ENCODE measurements around the gene UBE3A. TPM values are rescaled to one million over a fixed set of nuclear protein-coding genes. Genes with fewer than 3 reads are reported as not detected.
"Not testable (repeated sequence)": the region's sequence is repeated elsewhere in the genome, so short reads cannot be mapped to it uniquely, and the experiment has no call there.

The UBE3A gene
- 10 to 100 TPM; 11.0 to 26.1 (median 18.7) TPM for polyA plus RNA-seq

DNA sequence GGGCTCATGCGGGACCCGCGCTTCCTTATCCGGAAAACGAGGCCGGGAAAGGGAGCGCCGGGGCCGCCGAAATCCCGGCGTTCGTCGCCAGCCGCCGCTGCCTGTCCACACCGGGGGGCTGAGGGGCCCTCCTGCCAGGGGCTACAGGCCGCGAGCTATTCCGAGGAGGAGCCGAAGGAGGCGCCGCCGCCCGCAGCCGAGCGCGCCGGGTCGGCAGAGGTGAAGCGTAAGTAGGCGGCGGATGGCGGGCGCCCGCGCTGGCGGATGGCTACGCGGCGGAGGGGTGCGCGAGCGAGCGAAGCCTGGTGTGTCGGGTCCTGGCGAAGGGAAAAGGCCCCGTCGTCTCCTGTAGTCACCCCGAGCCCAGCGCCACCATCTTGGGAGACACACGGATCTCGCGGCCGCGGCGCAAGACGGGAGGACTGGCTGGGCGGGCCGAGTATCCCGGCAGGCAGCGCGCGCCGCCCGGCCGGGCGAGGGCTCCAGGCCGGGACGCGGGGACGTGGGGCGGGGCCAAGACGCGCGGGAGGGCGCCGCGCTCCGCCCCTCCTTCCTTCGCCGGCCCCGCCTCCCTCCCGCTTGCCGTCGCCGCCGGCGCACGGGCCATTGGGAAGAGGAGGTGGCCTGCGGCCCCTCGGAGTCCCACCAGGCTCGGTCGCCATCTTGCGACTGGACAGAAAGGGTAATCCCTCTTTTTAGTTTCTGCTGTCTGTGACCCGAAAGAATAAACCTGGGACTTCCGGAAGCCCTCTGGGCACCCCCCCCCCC is at the start of gene UBE3A:
Gene UBE3A, minus strand, starts transcription at position 424 of the 768 bp plus-strand sequence. CDS start 29,917 bp downstream, outside the sequence.
- 0% methylated on average over 69 to 97 of the region's 97 CpGs for WGBS, 3 donors
- peak within 1 kb of the TSS; percentile 98 for H3K27ac ChIP-seq (ENCODE audit: low read depth, low read length)

DNA sequence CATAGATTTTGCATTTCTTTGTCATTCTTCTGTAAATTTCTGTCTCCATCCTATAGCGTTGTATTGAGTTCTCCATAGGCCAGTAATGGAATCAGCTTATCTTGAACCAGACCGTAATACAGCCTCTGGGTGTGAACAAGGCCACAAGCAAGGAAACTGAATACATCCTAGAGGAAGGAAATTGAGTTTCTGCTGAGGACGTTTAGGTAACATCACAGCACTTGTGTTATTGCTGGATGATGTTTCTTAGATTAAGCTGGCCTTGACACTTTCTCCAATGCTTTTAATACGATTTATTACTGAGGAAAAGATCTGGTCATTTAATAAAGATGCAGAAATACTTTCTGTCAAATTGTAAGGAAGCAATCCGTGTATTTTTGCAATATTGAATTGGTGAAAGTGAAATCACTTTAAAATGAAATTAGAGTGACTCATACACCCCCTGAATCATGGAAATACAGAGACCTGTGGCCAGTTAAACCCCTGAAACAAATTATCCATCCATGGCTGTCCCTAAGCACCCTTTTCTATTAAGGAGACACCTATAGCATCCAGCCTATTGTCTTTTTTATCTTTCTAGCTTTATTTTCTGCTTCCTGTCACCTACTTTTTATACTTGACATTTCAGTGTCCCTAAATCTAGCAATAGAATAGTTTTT is 48.5 kb upstream of the UBE3A start:
- no peak overlapping the region for H3K27ac ChIP-seq (ENCODE audit: low read depth, low read length)
- 36 to 57% (median 39%) methylated on average over 5 of the region's 5 CpGs for WGBS, 3 donors

DNA sequence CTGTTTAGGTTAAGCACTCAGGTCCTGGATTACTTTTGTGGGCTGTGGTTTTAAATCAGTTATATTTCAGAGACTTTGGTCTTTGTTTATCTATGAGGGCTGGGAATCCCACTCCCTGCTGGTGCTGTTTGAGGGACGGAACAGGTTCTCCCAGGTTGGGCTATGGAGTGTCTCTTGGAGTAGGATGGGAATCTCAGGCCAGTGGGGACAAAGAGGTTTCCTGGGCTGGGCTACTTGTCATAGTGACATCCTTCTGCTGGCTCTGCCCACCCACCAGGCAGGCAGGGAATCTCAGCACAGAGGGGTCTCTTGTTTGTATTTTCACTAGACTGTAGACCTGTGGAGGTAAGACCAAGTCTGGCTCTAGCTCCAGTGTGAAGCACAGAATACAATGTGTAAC is 47.2 kb upstream of the UBE3A start:
- WGBS, 3 donors = 52 to 79% (median 64%) methylated on average over 1 of the region's 1 CpG
- no peak overlapping the region for H3K27ac ChIP-seq (ENCODE audit: low read depth, low read length)

DNA sequence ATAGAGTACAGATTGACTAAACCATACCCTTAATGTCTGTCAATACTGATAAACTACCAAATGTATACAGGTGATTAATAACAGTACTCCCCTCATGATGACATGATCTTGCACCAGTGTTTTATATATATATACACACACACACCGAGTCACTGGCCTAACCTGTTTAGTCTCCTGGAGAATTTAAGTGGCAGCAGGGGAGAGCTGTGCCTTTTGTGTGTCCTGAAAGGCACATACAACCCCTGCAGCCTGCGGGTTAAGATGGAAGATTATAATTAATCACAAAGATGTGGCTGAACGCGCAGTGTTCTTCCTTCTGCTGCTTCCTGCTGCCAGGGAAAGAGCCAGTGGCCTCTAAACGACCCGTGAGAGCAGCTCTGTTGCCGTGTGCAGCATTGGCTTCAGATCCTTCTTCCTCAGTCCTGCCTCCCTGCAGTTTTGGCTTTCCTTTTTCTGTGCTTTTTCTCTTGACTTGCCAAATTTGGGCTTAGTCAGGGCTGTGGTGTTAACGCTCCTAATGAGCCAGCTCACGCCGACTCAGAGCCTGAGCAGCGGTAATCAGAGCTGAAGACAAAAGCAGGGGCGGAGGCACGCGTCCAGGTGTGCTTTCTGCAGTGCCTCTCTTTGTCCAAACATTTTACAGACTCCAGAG is 42.5 kb upstream of the UBE3A start:
- 8 to 18% (median 14%) methylated on average over 14 of the region's 14 CpGs for WGBS, 3 donors
- H3K27ac ChIP-seq (ENCODE audit: low read depth, low read length) = no peak overlapping the region

DNA sequence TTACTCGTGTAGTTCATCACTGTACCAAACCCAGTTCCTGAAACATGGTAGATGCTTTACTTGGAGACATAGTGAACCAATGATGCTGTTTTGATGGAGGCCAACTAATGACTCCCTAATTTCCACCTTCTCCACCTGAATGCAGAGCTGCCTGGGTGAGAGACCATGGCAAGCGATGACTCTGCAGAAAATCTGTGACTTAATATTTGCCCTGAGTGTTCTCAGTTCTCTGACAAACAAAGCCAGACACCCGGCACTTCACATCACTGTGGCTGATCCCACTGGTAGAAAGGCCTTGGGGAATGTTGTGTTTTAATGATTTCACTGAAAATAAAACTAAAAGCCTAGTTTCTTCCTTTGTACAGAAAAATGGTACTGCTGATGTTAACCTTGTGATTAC is 39.5 kb upstream of the UBE3A start:
- H3K27ac ChIP-seq (ENCODE audit: low read depth, low read length) = no peak overlapping the region
- WGBS, 3 donors = 87 to 91% (median 90%) methylated on average over 3 of the region's 3 CpGs

DNA sequence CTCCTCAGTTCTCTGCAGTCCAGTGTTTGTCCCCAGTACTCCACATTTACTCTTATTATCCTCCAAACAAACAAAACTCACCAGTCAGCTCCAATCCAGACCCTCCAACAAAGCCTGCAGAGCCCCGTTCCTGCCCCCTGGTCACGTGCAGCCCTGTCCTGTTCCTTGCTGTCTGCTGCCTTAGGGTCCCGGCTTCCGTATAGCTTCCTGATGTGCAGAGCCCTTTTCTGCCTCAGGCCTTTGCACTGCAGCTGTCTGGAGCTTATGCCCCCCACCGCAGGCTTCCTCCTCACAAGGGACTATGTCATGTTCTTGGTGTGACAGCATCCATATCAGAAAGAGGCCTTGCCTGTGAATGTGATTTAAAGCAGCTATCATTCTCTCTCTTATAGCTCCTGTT is 39.0 kb upstream of the UBE3A start:
- H3K27ac ChIP-seq (ENCODE audit: low read depth, low read length) = no peak overlapping the region
- WGBS, 3 donors = 85 to 90% (median 90%) methylated on average over 5 of the region's 5 CpGs

DNA sequence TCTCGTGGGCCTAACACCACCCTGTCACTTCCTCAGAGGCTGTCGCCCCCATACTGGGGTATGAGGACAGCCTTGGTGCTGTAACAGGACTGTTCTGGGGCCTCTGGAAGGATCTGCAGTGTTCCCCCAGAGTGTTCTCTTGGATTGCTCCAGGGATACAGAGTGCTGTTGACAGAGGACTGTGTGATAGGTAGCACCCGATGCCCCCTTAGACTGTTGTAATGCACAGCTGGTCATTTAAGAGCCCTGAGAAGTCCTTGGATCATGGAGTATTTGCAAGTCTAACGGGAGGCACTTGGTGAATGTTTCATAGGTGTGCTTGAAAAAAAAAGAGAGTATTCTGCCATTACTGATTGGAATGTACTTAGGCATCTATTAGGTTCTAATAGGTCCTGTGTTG is 35.4 kb upstream of the UBE3A start:
- 76 to 88% (median 81%) methylated on average over 4 of the region's 4 CpGs for WGBS, 3 donors
- H3K27ac ChIP-seq (ENCODE audit: low read depth, low read length) = no peak overlapping the region

DNA sequence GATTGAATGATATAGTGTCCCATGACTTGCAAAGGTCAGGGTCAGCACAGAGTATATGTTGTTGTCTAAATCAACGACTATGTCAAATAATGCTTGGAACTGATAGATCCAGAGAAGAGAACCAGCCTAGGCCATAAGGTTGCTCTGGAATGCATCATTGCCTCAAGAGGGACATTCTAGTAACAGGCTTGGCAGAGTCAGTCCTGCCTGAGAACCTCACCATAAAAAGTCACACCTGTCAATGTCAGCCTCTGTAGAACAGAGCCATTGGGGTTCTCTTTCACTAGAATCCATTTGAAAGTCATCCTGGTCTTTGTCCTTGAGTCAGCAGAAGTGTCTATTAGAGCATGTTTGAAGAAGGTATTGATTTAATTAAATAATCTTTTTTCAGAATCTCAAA is 31.4 kb upstream of the UBE3A start:
- 46 to 79% (median 77%) methylated on average over 1 of the region's 1 CpG for WGBS, 3 donors

DNA sequence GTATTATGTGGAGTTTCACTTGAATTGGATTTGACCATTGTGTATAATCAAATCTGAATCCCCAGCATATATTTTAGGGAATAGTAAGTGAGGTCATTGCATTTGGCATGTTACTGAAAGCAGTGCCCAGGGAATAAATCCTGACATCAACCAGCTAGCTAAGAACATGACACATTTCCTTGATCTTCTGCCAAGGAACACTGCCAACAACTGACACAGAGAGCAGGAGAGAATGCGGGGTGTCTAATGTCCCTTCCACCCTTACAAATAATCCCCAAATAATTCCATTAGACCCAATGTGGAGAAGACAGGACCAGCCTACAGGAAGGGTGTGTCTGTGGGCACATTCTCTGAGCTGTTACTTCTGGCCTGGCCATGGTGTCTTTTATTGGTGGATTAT is 30.6 kb upstream of the UBE3A start:
- 18 to 48% (median 46%) methylated on average over 1 of the region's 1 CpG for WGBS, 3 donors
- no peak overlapping the region for H3K27ac ChIP-seq (ENCODE audit: low read depth, low read length)

More for the DNA sequence above, 31.4 kb upstream of the UBE3A start:
- H3K27ac ChIP-seq (ENCODE audit: low read depth, low read length) = no peak overlapping the region

DNA sequence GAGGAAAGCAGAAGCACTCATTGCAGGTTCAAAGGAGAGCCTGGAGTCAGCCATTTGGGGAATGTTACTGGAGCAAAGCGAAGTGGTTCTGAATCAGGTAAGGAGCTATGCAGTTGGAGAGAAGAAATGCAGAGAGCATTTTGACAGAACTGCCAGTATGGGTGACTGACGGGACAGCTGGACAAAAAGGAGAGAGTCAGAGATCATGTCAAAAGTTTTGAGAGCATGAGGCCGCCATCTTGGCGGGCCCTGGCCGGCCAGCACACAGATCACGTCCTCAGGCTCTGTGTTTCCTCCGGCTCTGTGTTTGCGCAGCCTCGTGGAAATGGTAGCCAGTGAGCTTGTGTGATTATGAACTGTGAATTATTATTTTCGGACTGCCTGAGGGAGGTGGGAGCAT is 29.8 kb upstream of the UBE3A start:
- H3K27ac ChIP-seq (ENCODE audit: low read depth, low read length) = no peak overlapping the region
- 94 to 96% (median 96%) methylated on average over 10 of the region's 10 CpGs for WGBS, 3 donors

DNA sequence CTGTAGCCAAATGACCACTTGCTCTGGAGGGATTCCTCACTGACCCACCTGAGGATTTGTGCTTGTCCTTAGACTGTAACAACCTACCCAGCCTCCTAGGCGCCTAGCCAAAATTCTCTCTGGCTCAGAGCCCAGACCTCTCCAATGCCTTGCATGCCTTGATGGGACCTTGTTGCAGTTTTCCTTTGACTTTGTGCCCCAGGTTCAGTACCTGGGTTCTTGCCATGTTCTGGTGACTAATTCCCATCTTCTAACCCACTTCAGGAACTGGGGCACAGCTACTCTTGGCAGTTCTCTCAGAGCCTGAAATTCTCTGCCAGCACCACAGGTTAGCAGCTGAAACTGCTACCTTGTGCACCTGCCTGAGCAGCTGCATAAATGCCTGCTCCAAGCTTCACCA is 27.0 kb upstream of the UBE3A start:
- H3K27ac ChIP-seq (ENCODE audit: low read depth, low read length) = no peak overlapping the region
- WGBS, 3 donors = 71 to 92% (median 73%) methylated on average over 1 of the region's 1 CpG

DNA sequence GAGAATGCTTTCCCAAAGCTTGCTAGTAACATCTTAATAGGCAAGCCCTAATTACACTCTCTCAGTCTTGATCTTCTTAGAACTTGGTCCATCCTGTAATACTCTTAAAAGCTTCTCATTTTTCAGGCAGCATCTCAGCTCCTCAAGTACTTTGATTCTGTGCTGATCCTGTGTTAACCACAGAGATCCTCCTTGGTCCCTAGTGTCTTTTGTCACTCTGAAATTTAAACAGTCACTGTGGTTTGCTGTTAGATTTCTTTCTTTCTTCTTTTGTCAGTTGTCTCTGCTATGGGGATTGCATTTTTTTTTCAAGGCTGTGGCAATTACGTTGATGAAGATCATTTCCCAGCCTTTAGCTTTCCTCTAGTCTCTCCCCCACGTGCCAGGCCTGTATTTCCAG is 26.0 kb upstream of the UBE3A start:
- 54 to 70% (median 57%) methylated on average over 2 of the region's 2 CpGs for WGBS, 3 donors

DNA sequence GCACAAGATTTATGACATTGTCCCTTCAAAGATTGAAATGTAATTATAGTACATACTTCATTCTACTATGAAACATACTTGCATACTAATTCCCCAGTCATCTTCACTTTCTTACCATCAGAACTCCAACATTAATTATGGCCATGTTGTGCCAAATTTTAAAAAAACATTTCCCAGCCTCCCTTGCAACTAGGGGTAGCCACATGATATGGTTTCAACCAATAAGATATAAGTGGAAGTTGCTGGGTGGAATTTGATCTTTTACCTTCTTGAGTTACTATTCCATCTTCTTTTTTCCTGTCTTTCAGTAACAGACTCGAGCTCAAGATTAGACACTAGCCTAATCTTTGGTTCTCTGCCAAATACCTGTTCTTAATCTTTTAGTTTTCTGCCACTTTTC is 25.6 kb upstream of the UBE3A start:
- no peak overlapping the region for H3K27ac ChIP-seq (ENCODE audit: low read depth, low read length)
- WGBS, 3 donors = 0 to 33% methylated on average over 1 of the region's 1 CpG; no CpG with 5 or more reads in 1 of the 3 donors

More for the DNA sequence above, 26.0 kb upstream of the UBE3A start:
- no peak overlapping the region for H3K27ac ChIP-seq (ENCODE audit: low read depth, low read length)

DNA sequence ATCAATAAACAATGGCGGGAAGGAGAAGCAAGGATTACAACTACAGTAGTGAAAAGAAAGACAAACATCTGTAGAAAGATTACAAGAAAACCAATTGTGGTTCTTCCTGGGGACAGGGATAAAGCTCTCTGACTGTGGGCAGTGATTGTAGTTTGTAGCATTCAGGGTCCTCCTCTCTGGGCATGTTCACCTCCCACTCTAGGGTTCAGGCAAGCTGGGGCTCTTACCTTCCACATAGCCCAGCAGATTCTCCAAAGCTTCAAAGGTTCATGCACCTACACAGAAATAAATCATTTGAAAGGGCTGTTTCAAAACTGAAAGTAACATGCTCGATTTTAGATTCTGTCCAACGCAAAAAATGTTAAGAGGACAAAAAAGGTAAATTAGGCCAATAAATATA is 17.4 kb upstream of the UBE3A start:
- WGBS, 3 donors = 83 to 85% (median 84%) methylated on average over 3 of the region's 3 CpGs
- H3K27ac ChIP-seq (ENCODE audit: low read depth, low read length) = no peak overlapping the region

DNA sequence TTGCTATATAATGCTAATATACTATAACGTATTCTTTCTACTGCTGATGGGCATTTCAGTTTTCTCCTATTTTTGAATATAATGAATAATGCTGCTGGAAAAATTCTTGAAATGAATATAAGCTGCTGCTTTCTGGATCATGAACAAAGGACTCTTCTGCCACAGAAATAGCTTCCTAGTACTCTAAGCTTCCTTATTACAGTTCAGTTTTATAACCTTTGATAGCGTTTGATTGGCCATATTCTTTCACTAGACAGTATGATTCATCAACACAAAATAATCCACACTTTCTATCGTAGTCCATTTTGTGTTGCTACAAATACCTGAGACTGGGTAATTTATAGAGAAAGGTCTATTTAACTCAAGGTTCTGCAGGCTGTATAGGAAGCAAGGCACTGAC is 16.4 kb upstream of the UBE3A start:
- 72 to 77% (median 72%) methylated on average over 3 of the region's 3 CpGs for WGBS, 3 donors
- H3K27ac ChIP-seq (ENCODE audit: low read depth, low read length) = no peak overlapping the region

DNA sequence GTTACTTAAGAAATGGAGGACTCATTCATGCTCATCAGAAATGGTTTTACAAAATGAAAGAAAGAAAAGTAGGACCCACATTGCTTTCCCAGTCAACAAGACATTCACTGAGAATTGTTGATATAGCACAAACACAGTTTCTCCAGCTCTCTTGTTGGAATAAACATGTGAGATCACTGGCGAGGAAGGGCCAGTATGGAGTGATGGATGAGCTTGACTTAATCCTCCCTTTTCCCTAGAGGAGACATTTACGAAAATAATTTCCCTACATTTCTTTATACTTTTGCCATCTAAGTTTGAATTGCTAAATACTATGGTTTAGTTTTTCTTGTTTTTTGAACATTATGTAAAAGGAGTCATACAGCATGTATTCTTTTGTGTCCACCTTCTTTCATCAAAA is 15.9 kb upstream of the UBE3A start:
- 54 to 72% (median 60%) methylated on average over 2 of the region's 2 CpGs for WGBS, 3 donors

DNA sequence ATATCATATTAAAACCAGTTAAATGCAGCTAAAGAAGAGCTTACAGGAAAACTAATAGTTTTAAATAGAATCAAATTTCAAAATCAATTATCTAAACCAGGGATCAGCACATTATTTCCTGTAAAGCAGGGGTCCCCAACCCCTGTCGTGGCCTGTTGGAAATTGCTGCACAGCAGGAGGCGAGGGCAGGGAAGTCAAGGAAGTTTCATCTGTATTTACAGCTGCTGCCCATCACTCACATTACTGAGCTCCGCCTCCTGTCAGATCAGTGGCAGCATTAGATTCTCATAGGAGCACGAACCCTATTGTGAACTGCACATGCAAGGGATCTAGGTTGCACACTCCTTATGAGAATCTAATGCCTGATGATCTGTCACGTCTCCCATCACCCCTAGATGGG is 14.4 kb upstream of the UBE3A start:
- WGBS, 3 donors = 79 to 87% (median 83%) methylated on average over 5 of the region's 5 CpGs
- H3K27ac ChIP-seq (ENCODE audit: low read depth, low read length) = not testable (repeated sequence)

More for the DNA sequence above, 15.9 kb upstream of the UBE3A start:
- no peak overlapping the region for H3K27ac ChIP-seq (ENCODE audit: low read depth, low read length)

DNA sequence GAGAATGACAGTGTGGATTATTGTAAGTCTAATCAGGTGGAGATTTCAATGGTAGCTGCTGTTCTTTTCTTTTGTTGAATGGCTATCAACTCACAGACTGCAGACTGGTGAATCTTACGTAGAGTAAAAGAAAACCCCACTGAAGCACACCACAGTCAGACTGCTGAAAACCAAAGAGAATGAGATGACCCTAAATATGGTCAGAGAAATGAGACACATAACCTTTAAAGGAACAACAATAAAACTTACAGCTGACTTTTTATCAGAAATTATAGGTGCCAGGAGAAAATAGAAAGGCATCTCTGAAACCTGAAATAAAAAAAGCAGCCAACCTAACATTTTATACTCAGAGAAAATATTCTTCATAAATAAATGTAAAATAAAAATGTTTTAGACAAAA is 12.7 kb upstream of the UBE3A start:
- WGBS, 3 donors = 92 to 100% (median 96%) methylated on average over 1 of the region's 1 CpG
- no peak overlapping the region for H3K27ac ChIP-seq (ENCODE audit: low read depth, low read length)

DNA sequence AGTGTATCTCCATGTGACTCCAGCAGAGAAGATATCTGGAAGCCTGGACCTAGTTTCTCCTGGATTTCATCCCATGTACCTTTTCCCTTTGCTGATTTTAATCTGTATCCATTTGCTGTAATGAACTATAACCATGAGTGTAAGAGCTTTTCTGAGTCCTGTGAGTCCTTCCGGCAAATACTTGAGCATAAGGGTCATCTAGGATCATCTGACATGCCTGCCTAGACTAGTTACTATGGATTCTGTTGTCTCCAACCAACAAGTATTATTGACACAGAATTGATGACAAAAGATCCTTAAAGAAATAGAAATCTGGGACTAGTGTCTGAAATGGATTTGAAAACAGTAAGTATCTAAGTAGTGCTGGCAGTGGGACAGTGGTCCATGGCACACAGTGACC is 11.3 kb upstream of the UBE3A start:
- no peak overlapping the region for H3K27ac ChIP-seq (ENCODE audit: low read depth, low read length)
- 93 to 100% (median 100%) methylated on average over 1 of the region's 1 CpG for WGBS, 3 donors

Data from adipose tissue (tissue), 3 donors.